IMR-90 (cell line): ENCODE data around the gene MACO1. TPM values are rescaled to one million over a fixed set of nuclear protein-coding genes. Genes with fewer than 3 reads are reported as not detected.

Source experiments
- polyA plus RNA-seq, 3 experiments: library from polyadenylated mRNA; depleted of rRNA; stranded (reverse); fragments of >200 nt; gene quantifications; 2 replicates each; pipeline ENCODE4 v1.2.3, GENCODE V29; 2012; ENCODE audit warnings: low replicate concordance in 1 of 3
- total RNA-seq: library from RNA; depleted of rRNA; stranded (reverse); fragments of >200 nt; gene quantifications from 2 replicates; pipeline ENCODE4 v1.2.3, GENCODE V29; 2012; rRNA removed

MACO1 gene
- total and polyA plus RNA-seq, 2 of the 4 experiments (the other 2 are of a cell fraction): 6.8 to 12.7 TPM

Other genes starting within 250 kb of the MACO1 start
- gene SYF2, start 198.4 kb upstream of the MACO1 start, total RNA-seq: 8.6 and 22.2 TPM in 2 replicates
- 16.8 and 19.5 TPM in 2 replicates for gene SYF2, start 198.4 kb upstream of the MACO1 start, polyA plus RNA-seq (2012; rRNA removed)
- 71.0 and 73.9 TPM in 2 replicates for gene RSRP1, start 183.4 kb upstream of the MACO1 start, total RNA-seq
- gene RSRP1, start 183.4 kb upstream of the MACO1 start, polyA plus RNA-seq (2012; rRNA removed): 41.5 and 71.0 TPM in 2 replicates
- 0.28 TPM in 1 of 2 replicates, not detected in the other for gene RHD, start 158.4 kb upstream of the MACO1 start, total RNA-seq
- not detected in 2 replicates for gene RHD, start 158.4 kb upstream of the MACO1 start, polyA plus RNA-seq (2012; rRNA removed)
- gene TMEM50A, start 92.6 kb upstream of the MACO1 start, total RNA-seq: 48.4 and 101 TPM in 2 replicates
- 54.6 and 63.9 TPM in 2 replicates for gene TMEM50A, start 92.6 kb upstream of the MACO1 start, polyA plus RNA-seq (2012; rRNA removed)
- gene RHCE, start 10.1 kb upstream of the MACO1 start, total RNA-seq: 0.54 and 0.56 TPM in 2 replicates
- gene RHCE, start 10.1 kb upstream of the MACO1 start, polyA plus RNA-seq (2012; rRNA removed): 0.39 and 0.62 TPM in 2 replicates
- gene LDLRAP1, start 112.7 kb downstream of the MACO1 start, total RNA-seq: 3.6 and 4.5 TPM in 2 replicates
- 13.5 and 14.4 TPM in 2 replicates for gene LDLRAP1, start 112.7 kb downstream of the MACO1 start, polyA plus RNA-seq (2012; rRNA removed)
- 2.5 and 3.2 TPM in 2 replicates for gene MAN1C1, start 185.9 kb downstream of the MACO1 start, total RNA-seq
- gene MAN1C1, start 185.9 kb downstream of the MACO1 start, polyA plus RNA-seq (2012; rRNA removed): 9.6 and 11.3 TPM in 2 replicates